Fibroblast of lung (primary cell): ENCODE measurements around the gene PLCB2. TPM values are rescaled to one million over a fixed set of nuclear protein-coding genes. Genes with fewer than 3 reads are reported as not detected.
A peak's percentile ranks its signal among the peaks of the same experiment; 100 is the strongest.

Source experiments
- DNase-seq, 2 donors: peaks; one replicate each; pipeline versions ENCODE4 v3.0.0 to v3.0.0-alpha.2; 2010; ENCODE audit warnings: low read depth in 2 of 2
- H2AFZ ChIP-seq: 2 replicates; pipeline ENCODE4 v1.5.1; 2012; ENCODE audit warnings: low read length, control low read depth, inconsistent platforms
- H3K27ac ChIP-seq: 2 replicates; pipeline ENCODE4 v1.5.1; 2011; ENCODE audit warnings: low read length, control low read depth; ENCODE audit not compliant: insufficient read depth
- H3K27me3 ChIP-seq: 2 replicates; pipeline ENCODE4 v1.5.1; 2011; ENCODE audit warnings: mild to moderate bottlenecking, low read length; ENCODE audit not compliant: control insufficient read depth, insufficient read depth
- H3K36me3 ChIP-seq: 2 replicates; pipeline ENCODE4 v1.5.1; 2011; ENCODE audit warnings: low read length; ENCODE audit not compliant: control insufficient read depth, insufficient read depth
- H3K4me1 ChIP-seq: 2 replicates; pipeline ENCODE4 v1.5.1; 2011; ENCODE audit warnings: low read length; ENCODE audit not compliant: control insufficient read depth, insufficient read depth; ENCODE audit errors: extremely low read depth
- H3K4me2 ChIP-seq: 2 replicates; pipeline ENCODE4 v1.5.1; 2011; ENCODE audit warnings: low read length, control low read depth; ENCODE audit not compliant: insufficient read depth; ENCODE audit errors: extremely low read depth
- H3K4me3 ChIP-seq, 4 experiments: fragments of 200-600 bp in 1 of 4; sonication (generic) in 1 of 4; replicated peaks in 1 of 4; 2 replicates each; pipeline ENCODE4 v1.5.1; 2011 to 2016; ENCODE audit warnings: low read length in 4 of 4, low read depth in 3 of 4, mild to moderate bottlenecking in 3 of 4, control low read depth in 2 of 4, inconsistent platforms in 1 of 4, mixed read lengths in 1 of 4; ENCODE audit not compliant: insufficient read depth in 1 of 4; ENCODE audit errors: control extremely low read depth in 1 of 4
- H3K79me2 ChIP-seq: 2 replicates; pipeline ENCODE4 v1.5.1; 2012; ENCODE audit warnings: mild to moderate bottlenecking, low read length, inconsistent platforms; ENCODE audit not compliant: control insufficient read depth, insufficient read depth
- H3K9ac ChIP-seq: 2 replicates; pipeline ENCODE4 v1.5.1; 2011; ENCODE audit warnings: mild to moderate bottlenecking, low read length, control low read depth; ENCODE audit not compliant: insufficient read depth
- H3K9me3 ChIP-seq: 2 replicates; pipeline ENCODE4 v1.5.1; 2012; ENCODE audit warnings: low read depth, low read length; ENCODE audit not compliant: control insufficient read depth, insufficient read depth
- H4K20me1 ChIP-seq: 2 replicates; pipeline ENCODE4 v1.5.1; 2011; ENCODE audit warnings: low read length; ENCODE audit not compliant: control insufficient read depth, insufficient read depth; ENCODE audit errors: extremely low read depth
- CTCF ChIP-seq, 2 donors: IDR thresholded peaks in 1 of 2; conservative IDR thresholded peaks in 1 of 2; 1 replicate in 1 of 2; 2 replicates in 1 of 2; pipeline ENCODE4 v1.5.1; 2011 to 2012; ENCODE audit warnings: low read length in 2 of 2, control low read depth in 1 of 2, inconsistent platforms in 1 of 2, low read depth in 1 of 2, mild to moderate bottlenecking in 1 of 2
- EZH2 ChIP-seq: IDR thresholded peaks from 2 replicates; pipeline ENCODE4 v1.5.1; 2012; ENCODE audit warnings: low read length, control low read depth, mild to moderate bottlenecking; ENCODE audit errors: missing control alignments
- polyA plus RNA-seq, 2 donors: library from polyadenylated mRNA; depleted of rRNA in 1 of 2; stranded (reverse) in 1 of 2; unstranded in 1 of 2; fragments of >200 nt; gene quantifications; 2 replicates each; pipeline ENCODE4 v1.2.1, GENCODE V29; 2011 to 2012; ENCODE audit warnings: missing spikeins in 1 of 2
- total RNA-seq: library from RNA; depleted of rRNA; stranded (reverse); fragments of >200 nt; gene quantifications from 2 replicates; pipeline ENCODE4 v1.2.1, GENCODE V29; 2014

Gene PLCB2
- total and polyA plus RNA-seq, 2 donors (not counting 1 experiment from before 2014, with no cell fraction given), result under 0.01 to 0.40 TPM

- no peaks in the 10 kb centered on the region for H3K36me3 ChIP-seq
- H3K27me3 ChIP-seq, result peaks cover 2% of the 10 kb centered on the region
- H3K4me1 ChIP-seq, result peaks cover 12% of the 10 kb centered on the region
- H3K4me2 ChIP-seq, result peak overlapping the region; percentile 29
- no peak overlapping the region for H3K9ac ChIP-seq
- H3K27ac ChIP-seq, result no peak overlapping the region
- no peak overlapping the region for H2AFZ ChIP-seq
- no peaks in the 10 kb centered on the region for H3K9me3 ChIP-seq
- H3K4me3 ChIP-seq, result peak overlapping the region in 3 of 4 experiments; percentile 20 to 45 (median 42)
- TF ChIP-seq CTCF (conservative IDR thresholded peaks at IDR 0.05 in 1 of 2, IDR thresholded peaks at IDR 0.05 in 1 of 2; ENCODE audit: low read depth in 1 of 2, low read length in 2 of 2), result no peak
- no peak for TF ChIP-seq EZH2
- peaks cover 4% of the 10 kb centered on the region for H3K79me2 ChIP-seq
- H4K20me1 ChIP-seq, result no peaks in the 10 kb centered on the region
- no peak for DNase-seq
These were observed 14.9 kb upstream of the PLCB2 start for GRCh38 chr15:40322531-40323238.

DNA sequence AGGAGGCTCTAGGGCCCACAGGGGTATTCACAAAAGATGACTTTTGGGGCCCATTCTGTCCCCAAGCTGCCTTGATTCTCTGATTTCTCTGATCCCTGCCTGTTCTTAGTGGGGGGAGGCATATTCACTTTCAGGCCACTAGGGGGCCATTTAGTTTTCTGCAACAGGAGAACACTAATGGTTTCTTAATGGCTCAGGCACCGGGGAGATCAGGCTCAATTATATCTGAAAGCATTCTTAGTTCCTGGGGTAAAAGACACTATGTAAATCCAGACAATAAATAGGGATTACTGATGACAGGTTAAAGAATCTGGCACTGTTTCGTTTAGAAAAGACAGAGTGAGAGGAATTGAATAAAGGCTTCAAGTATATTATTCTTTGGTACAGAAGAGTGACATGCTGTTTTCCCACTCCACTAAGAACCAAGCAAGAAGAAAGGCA, 13.2 kb upstream of the PLCB2 start:
- Histone ChIP-seq H3K27ac (no peak overlapping the region), H3K4me2 (no peak overlapping the region)
- DNase-seq, result peak; percentile 60 to 75

GRCh38 chr15:40320409-40320808, 12.7 kb upstream of the PLCB2 start:
- Histone ChIP-seq H2AFZ (no peak overlapping the region), H3K4me1 (peaks cover 12% of the 10 kb centered on the region), H4K20me1 (no peaks in the 10 kb centered on the region), H3K27me3 (peaks cover 2% of the 10 kb centered on the region), H3K79me2 (peaks cover 4% of the 10 kb centered on the region), H3K36me3 (no peaks in the 10 kb centered on the region), H3K4me3 (no peak overlapping the region), H3K27ac (no peak overlapping the region), H3K4me2 (no peak overlapping the region), H3K9ac (no peak overlapping the region), H3K9me3 (no peaks in the 10 kb centered on the region)
- TF ChIP-seq EZH2 (no peak), CTCF (conservative IDR thresholded peaks at IDR 0.05 in 1 of 2, IDR thresholded peaks at IDR 0.05 in 1 of 2; ENCODE audit: low read depth in 1 of 2, low read length in 2 of 2) (no peak)
- DNase-seq, result no peak

More for the DNA sequence above, 13.2 kb upstream of the PLCB2 start:
- no peaks in the 10 kb centered on the region for H3K9me3 ChIP-seq
- H3K4me3 ChIP-seq, result no peak overlapping the region
- peaks cover 2% of the 10 kb centered on the region for H3K27me3 ChIP-seq
- H3K36me3 ChIP-seq, result no peaks in the 10 kb centered on the region
- peaks cover 4% of the 10 kb centered on the region for H3K79me2 ChIP-seq
- TF ChIP-seq CTCF (conservative IDR thresholded peaks at IDR 0.05 in 1 of 2, IDR thresholded peaks at IDR 0.05 in 1 of 2; ENCODE audit: low read depth in 1 of 2, low read length in 2 of 2) (peak; percentile 84 to 93), EZH2 (no peak)
- H2AFZ ChIP-seq, result no peak overlapping the region
- H3K9ac ChIP-seq, result no peak overlapping the region
- H3K4me1 ChIP-seq, result peaks cover 12% of the 10 kb centered on the region
- H4K20me1 ChIP-seq, result no peaks in the 10 kb centered on the region
